Natural killer cell treated with Interleukin-12 subunit alpha and Interleukin-12 subunit beta and Interleukin-15 and Interleukin-18, amount 100 ng/mL, for 72 hours (primary cell): ENCODE measurements around the gene PRR36. TPM values are rescaled to one million over a fixed set of nuclear protein-coding genes. Genes with fewer than 3 reads are reported as not detected.
"Not testable (repeated sequence)": the region's sequence is repeated elsewhere in the genome, so short reads cannot be mapped to it uniquely, and the experiment has no call there.

ENCODE experiments used
- ATAC-seq, 2 donors: fragments of 150-1000 bp; cut with Tn5 transposase in 1 of 2; sonication (Bioruptor Pico), chemical (Tn5 transposase) in 1 of 2; 2 replicates each; pipeline ENCODE4 v1.10.0; 2021
- DNase-seq: peaks from one replicate; pipeline ENCODE4 v3.0.0; 2022; ENCODE audit warnings: low spot score
- H3K27ac Mint-ChIP-seq, 2 donors: 1 replicate in 1 of 2; 2 replicates in 1 of 2; pipeline ENCODE4 v1.8.0; 2022; ENCODE audit warnings: mixed read lengths in 2 of 2, mild to moderate bottlenecking in 1 of 2, moderate library complexity in 1 of 2
- H3K27me3 Mint-ChIP-seq, 2 donors: 1 replicate in 1 of 2; 2 replicates in 1 of 2; pipeline ENCODE4 v1.8.0; 2022; ENCODE audit warnings: mixed read lengths in 2 of 2
- H3K36me3 Mint-ChIP-seq: one replicate; pipeline ENCODE4 v1.8.0; 2022; ENCODE audit warnings: mixed read lengths
- H3K4me1 Mint-ChIP-seq, 2 donors: 1 replicate in 1 of 2; 2 replicates in 1 of 2; pipeline ENCODE4 v1.8.0; 2022; ENCODE audit warnings: low read depth in 2 of 2, mixed read lengths in 2 of 2, mild to moderate bottlenecking in 1 of 2
- H3K4me3 Mint-ChIP-seq: one replicate; pipeline ENCODE4 v1.8.0; 2022; ENCODE audit warnings: mixed read lengths
- H3K9me3 Mint-ChIP-seq: 2 replicates; pipeline ENCODE4 v1.8.0; 2022; ENCODE audit warnings: mixed read lengths
- total RNA-seq, 2 donors: library from RNA; stranded (reverse); gene quantifications; one replicate each; pipeline ENCODE4 v1.2.3, GENCODE V29; 2022

The PRR36 gene
- total RNA-seq, 2 donors from 2014 or later = not detected

- no peak overlapping the region for H3K4me3 Mint-ChIP-seq
These were observed 14.1 kb downstream of the PRR36 start for GRCh38 chr19:7859831-7860713.

GRCh38 chr19:7859087-7859486 is 15.1 kb downstream of the PRR36 start:
- H3K4me3 Mint-ChIP-seq, H3K9me3 Mint-ChIP-seq, ATAC-seq, H3K27me3 Mint-ChIP-seq, H3K27ac Mint-ChIP-seq, H3K36me3 Mint-ChIP-seq, H3K4me1 Mint-ChIP-seq, DNase-seq: not testable (repeated sequence)

More at GRCh38 chr19:7859831-7860713, 14.1 kb downstream of the PRR36 start:
- Mint-ChIP-seq H3K9me3 (no peaks in the 10 kb centered on the region), H3K27ac (no peak overlapping the region), H3K27me3 (peaks cover 0 to under 1% of the 10 kb centered on the region in 2 donors), H3K36me3 (no peaks in the 10 kb centered on the region), H3K4me1 (no peaks in the 10 kb centered on the region)
- DNase-seq (peak; percentile 52), ATAC-seq (no peak)

- no peak for DNase-seq
- Mint-ChIP-seq H3K27ac (no peak overlapping the region), H3K4me3 (no peak overlapping the region), H3K36me3 (no peaks in the 10 kb centered on the region), H3K27me3 (no peaks in the 10 kb centered on the region), H3K9me3 (no peaks in the 10 kb centered on the region), H3K4me1 (no peaks in the 10 kb centered on the region)
- no peak for ATAC-seq
These were observed 15.9 kb downstream of the PRR36 start for GRCh38 chr19:7858109-7858770.

DNA sequence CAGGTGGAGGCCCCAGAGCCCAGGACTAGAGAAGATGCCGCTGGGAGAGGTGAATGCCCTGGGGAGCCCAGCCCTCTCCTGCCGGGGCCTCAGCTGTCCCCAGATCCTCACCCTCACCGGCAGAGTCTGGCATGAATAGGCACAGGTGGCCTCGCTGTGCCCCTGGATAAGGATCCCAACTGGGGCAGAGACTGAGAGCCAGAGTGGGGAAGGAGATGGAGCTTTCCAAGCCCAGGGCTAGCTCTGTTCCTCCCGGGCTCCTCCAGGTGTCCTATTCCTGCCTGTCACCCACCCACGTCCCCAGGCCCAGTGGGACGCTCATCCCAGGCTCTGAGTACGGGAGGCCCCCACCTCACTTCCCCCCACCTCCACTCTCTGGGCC is 16.5 kb downstream of the PRR36 start:
- H3K9me3 Mint-ChIP-seq = no peaks in the 10 kb centered on the region
- no peak for ATAC-seq
- no peak overlapping the region for H3K4me3 Mint-ChIP-seq
- peaks cover 0 to 3% of the 10 kb centered on the region in 2 donors for H3K4me1 Mint-ChIP-seq
- no peaks in the 10 kb centered on the region for H3K36me3 Mint-ChIP-seq
- no peaks in the 10 kb centered on the region for H3K27me3 Mint-ChIP-seq
- DNase-seq = no peak
- no peak overlapping the region for H3K27ac Mint-ChIP-seq

GRCh38 chr19:7856679-7857663 is 17.2 kb downstream of the PRR36 start:
- ATAC-seq (no peak), DNase-seq (no peak)
- Mint-ChIP-seq H3K27me3 (no peaks in the 10 kb centered on the region), H3K4me3 (no peak overlapping the region), H3K27ac (no peak overlapping the region), H3K36me3 (no peaks in the 10 kb centered on the region), H3K9me3 (no peaks in the 10 kb centered on the region), H3K4me1 (peaks cover 0 to 3% of the 10 kb centered on the region in 2 donors)

- H3K27me3 Mint-ChIP-seq = no peaks in the 10 kb centered on the region
- no peaks in the 10 kb centered on the region for H3K9me3 Mint-ChIP-seq
- ATAC-seq = no peak
- no peak overlapping the region for H3K4me3 Mint-ChIP-seq
- H3K27ac Mint-ChIP-seq = no peak overlapping the region
- DNase-seq = no peak
- no peaks in the 10 kb centered on the region for H3K36me3 Mint-ChIP-seq
- H3K4me1 Mint-ChIP-seq = peaks cover 0 to 3% of the 10 kb centered on the region in 2 donors
These were observed 18.0 kb downstream of the PRR36 start for GRCh38 chr19:7856109-7856591.

- Mint-ChIP-seq H3K4me1 (peaks cover 0 to 3% of the 10 kb centered on the region in 2 donors), H3K27ac (no peak overlapping the region), H3K36me3 (no peaks in the 10 kb centered on the region), H3K4me3 (no peak overlapping the region), H3K9me3 (no peaks in the 10 kb centered on the region), H3K27me3 (no peaks in the 10 kb centered on the region)
- no peak for DNase-seq
- ATAC-seq = no peak
These were observed 18.6 kb downstream of the PRR36 start for GRCh38 chr19:7855426-7856108.

DNA sequence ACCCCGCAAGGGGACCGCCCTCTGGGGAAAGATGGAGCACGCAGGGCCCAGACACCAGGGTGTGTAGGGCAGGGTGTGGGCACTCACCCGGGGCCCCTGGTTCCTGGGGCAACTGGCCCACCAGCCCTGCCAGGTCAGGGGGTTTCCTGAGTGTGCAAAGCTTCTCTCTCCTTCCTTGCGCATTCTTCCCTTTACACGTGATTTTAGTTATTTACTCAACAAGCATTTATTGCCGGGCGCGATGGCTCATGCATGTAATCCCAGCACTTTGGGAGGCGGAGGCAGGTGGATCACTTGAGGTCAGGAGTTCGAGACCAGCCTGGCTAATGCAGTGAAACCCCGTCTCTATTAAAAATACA is 20.4 kb downstream of the PRR36 start:
- Mint-ChIP-seq H3K27me3 (no peaks in the 10 kb centered on the region), H3K36me3 (no peaks in the 10 kb centered on the region), H3K4me3 (no peak overlapping the region), H3K9me3 (no peaks in the 10 kb centered on the region), H3K27ac (no peak overlapping the region), H3K4me1 (peaks cover 0 to 3% of the 10 kb centered on the region in 2 donors)
- ATAC-seq (no peak), DNase-seq (no peak)

DNA sequence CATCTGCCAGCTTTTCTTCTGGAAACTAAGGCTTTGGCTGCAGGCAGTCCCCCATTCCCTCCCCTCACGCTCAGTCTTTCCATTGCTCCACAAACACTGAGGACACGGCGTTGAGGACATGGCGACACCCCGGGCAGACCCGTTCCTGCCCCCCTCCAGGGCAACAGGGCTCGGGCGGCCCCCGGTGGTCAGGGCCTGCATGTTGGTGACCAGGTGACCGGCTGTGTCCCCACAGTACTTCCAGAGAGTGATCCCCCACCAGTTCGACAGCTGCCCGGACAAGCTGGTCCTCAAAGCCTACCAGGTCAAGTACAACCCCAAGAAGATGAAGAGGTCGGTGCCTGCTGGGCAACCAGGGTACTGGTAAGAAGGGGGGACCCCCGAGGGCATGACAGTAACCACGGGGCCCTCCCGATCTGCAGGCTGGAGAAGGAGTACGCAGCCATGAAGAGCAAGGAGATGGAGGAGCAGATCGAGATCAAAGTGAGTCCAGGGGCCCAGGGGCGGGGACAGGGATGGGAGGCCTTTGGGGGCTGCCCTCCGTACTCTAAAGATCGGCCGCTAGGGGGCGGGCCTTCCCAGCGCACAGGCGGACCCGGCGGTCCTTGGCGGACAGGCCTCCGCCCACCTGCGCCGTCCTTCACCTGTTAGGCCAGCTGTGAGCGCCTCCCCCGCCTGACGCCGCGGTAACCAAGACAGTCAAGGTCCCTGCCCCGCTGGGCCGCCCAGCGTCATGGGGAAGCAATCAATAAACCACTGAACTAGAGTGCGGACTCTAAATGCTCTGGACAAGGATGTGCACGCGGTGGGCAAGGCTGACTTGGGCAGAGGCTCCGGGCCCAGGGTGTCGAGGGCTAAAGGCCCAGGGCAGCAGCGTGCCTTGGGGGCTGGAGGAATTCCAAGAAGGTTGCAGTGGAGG is 21.1 kb downstream of the PRR36 start:
- Mint-ChIP-seq H3K9me3 (no peaks in the 10 kb centered on the region), H3K4me1 (peaks cover 0 to 3% of the 10 kb centered on the region in 2 donors), H3K27me3 (no peaks in the 10 kb centered on the region), H3K36me3 (no peaks in the 10 kb centered on the region), H3K4me3 (no peak overlapping the region), H3K27ac (no peak overlapping the region)
- DNase-seq (peak; percentile 78), ATAC-seq (peak; percentile 71 to 82)

GRCh38 chr19:7851623-7852500 is 22.3 kb downstream of the PRR36 start:
- ATAC-seq = no peak
- no peaks in the 10 kb centered on the region for H3K9me3 Mint-ChIP-seq
- H3K27ac Mint-ChIP-seq = no peak overlapping the region

DNA sequence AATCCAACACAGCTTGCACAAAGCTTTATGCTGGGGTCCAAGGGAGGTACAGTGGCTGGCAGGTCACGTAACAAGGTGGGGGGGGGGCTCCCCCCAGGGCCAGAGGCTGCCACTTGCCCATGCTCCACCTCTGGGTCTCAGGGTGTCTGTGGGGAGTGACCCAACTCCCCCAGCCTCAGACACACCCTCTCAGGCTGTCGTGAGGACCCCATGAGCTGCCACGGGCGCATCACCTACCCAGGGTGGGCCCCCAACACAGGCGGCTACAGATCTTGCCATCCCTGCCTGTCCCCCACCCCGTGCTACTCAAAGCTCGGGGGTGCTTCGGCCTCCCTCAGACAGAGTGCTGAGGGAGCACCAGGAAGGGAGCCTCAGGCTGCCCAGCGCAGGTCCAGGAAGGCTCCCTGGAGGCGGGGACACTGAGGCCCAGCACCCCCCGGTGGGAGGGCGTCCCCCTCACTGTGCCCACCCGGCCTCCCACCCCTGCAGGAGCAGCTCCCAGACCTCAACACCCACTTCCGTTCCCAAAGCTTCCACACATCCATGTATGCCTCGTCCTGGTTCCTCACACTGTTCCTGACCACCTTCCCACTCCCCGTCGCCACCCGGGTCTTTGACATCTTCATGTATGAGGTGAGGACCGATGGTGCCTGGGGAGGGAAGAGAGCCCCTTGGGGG is 23.1 kb downstream of the PRR36 start:
- no peak for DNase-seq
- Mint-ChIP-seq H3K9me3 (no peaks in the 10 kb centered on the region), H3K27me3 (no peaks in the 10 kb centered on the region), H3K27ac (no peak overlapping the region), H3K36me3 (no peaks in the 10 kb centered on the region), H3K4me3 (no peak overlapping the region), H3K4me1 (peaks cover 0 to 3% of the 10 kb centered on the region in 2 donors)
- no peak for ATAC-seq

More at GRCh38 chr19:7851623-7852500, 22.3 kb downstream of the PRR36 start:
- Mint-ChIP-seq H3K36me3 (no peaks in the 10 kb centered on the region), H3K27me3 (no peaks in the 10 kb centered on the region), H3K4me3 (no peak overlapping the region), H3K4me1 (peaks cover 0 to 3% of the 10 kb centered on the region in 2 donors)
- no peak for DNase-seq
